ENCODE data around the gene SMNDC1.

The SMNDC1 gene

DNA sequence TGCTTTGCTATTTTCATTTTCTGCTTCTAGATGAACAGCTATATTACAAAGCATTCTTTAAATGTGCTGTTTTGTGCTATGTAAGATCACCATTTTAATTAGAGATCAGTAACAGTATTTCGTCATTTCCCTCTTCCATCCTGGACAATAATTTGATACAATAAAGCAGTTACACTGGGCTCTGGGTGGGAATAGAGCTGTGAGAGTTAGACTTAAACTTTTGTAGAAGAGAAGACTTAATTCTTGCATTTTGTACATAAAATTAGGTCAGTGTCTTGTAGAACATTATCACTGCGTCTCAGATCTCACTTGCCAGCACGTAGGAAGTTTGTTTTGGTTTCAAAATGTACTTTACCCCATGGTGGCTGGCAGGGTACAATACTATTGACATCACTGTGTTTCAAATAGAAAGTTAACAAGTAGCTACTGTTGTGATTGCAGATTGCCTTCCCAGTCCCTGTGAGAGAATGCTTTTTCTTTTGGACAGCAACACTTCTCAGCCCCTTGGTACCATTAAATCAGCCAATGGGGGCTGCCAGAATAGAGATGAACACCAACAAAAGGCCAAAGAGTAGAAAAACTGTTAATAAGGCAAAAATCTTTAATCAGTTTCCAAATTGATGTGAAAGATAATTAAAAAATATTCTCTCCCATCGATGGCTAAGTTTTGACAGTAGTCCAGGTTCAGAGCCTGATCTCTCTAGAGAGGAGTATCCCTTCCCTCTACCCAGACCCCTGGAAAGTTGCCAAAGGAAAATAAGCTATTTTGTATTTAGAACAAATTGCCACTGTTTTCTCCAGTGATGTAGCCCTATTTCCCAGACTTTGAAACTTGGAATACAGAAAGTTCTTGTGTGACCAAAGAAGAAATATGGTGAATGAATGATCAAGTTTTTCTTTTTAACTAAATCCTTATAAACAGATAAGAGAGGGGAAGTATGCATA, 35.1 kb downstream of the SMNDC1 start:
- Histone ChIP-seq H3K4me1 (ENCODE audit: control insufficient read depth, low read length) (peaks cover 9% of the 10 kb centered on the region), H3K79me2 (ENCODE audit: control insufficient read depth, low read length) (no peaks in the 10 kb centered on the region), H3F3A (ENCODE audit: control insufficient read depth, insufficient read depth) (no peaks in the 10 kb centered on the region), H3K36me3 (ENCODE audit: control insufficient read depth, low read length) (no peaks in the 10 kb centered on the region), H3K27me3 (ENCODE audit: control insufficient read depth, low read length) (no peaks in the 10 kb centered on the region), H3K9me2 (replicated peaks; ENCODE audit: control insufficient read depth, low read length) (no peaks in the 10 kb centered on the region), H3K27ac (ENCODE audit: low read depth, low read length) (no peak overlapping the region), H3K4me2 (ENCODE audit: low read length) (no peak overlapping the region), H4K20me1 (ENCODE audit: control insufficient read depth, insufficient read depth, low read depth, low read length) (no peaks in the 10 kb centered on the region), H3K4me3 (ENCODE audit: low read length) (no peak overlapping the region), H3K9me3 (ENCODE audit: control insufficient read depth, insufficient read depth, low read length) (no peaks in the 10 kb centered on the region)
- TF ChIP-seq EZH2phosphoT487 (IDR thresholded peaks at IDR 0.05; ENCODE audit: borderline replicate concordance, low read length), result no peak
- TF ChIP-seq, protein P1, sequence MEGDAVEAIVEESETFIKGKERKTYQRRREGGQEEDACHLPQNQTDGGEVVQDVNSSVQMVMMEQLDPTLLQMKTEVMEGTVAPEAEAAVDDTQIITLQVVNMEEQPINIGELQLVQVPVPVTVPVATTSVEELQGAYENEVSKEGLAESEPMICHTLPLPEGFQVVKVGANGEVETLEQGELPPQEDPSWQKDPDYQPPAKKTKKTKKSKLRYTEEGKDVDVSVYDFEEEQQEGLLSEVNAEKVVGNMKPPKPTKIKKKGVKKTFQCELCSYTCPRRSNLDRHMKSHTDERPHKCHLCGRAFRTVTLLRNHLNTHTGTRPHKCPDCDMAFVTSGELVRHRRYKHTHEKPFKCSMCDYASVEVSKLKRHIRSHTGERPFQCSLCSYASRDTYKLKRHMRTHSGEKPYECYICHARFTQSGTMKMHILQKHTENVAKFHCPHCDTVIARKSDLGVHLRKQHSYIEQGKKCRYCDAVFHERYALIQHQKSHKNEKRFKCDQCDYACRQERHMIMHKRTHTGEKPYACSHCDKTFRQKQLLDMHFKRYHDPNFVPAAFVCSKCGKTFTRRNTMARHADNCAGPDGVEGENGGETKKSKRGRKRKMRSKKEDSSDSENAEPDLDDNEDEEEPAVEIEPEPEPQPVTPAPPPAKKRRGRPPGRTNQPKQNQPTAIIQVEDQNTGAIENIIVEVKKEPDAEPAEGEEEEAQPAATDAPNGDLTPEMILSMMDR (IDR thresholded peaks at IDR 0.05; ENCODE audit: low read depth, low read length, poor library complexity, severe bottlenecking), result no peak

DNA sequence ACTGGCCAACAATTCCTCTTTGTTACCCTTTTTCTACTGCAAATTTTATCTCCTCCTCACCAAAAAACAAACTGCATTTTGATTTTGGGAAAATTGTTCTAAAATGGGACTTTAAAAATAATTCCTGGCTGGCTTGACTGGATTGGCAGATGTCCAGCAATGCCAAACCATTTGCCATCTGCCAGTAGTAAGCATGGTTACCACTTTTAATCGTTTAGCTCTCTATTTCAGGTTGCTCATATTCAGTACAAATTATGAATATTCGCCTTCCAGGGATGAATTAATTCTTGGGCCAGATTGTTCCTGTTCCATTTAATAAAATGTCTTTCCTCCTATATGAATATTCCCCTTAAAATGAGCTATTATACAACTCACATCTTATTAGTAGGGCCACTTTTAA, 35.7 kb downstream of the SMNDC1 start:
- H3K4me1 ChIP-seq (ENCODE audit: control insufficient read depth, low read length), result peaks cover 9% of the 10 kb centered on the region
- H3K27ac ChIP-seq (ENCODE audit: low read depth, low read length), result no peak overlapping the region
- H3K4me2 ChIP-seq (ENCODE audit: low read length), result no peak overlapping the region

DNA sequence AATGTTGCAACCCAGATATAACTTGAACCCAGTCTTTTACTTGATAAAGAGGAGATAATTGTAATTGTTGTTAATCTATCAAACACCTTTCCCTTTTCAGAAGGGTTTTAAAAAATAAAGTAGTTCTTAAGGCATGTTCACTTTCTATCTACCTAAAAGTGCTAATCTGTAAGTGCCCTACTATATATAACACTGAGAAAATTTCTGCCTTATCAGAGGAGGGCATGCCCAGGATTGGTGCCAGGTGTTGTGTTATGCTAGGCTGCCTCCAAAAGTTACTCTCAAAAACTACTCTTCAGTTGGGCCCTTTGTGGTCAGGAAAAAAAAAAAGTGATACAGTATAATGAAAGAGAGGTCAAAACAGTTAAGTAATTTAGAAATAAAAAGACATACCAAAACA, 36.3 kb downstream of the SMNDC1 start:
- H4K20me1 ChIP-seq (ENCODE audit: control insufficient read depth, insufficient read depth, low read depth, low read length), result no peaks in the 10 kb centered on the region
- no peaks in the 10 kb centered on the region for H3F3A ChIP-seq (ENCODE audit: control insufficient read depth, insufficient read depth)
- H3K27ac ChIP-seq (ENCODE audit: low read depth, low read length), result no peak overlapping the region
- no peaks in the 10 kb centered on the region for H3K9me3 ChIP-seq (ENCODE audit: control insufficient read depth, insufficient read depth, low read length)
- H3K4me2 ChIP-seq (ENCODE audit: low read length), result no peak overlapping the region
- H3K36me3 ChIP-seq (ENCODE audit: control insufficient read depth, low read length), result no peaks in the 10 kb centered on the region
- H3K27me3 ChIP-seq (ENCODE audit: control insufficient read depth, low read length), result no peaks in the 10 kb centered on the region
- no peaks in the 10 kb centered on the region for H3K9me2 ChIP-seq (replicated peaks; ENCODE audit: control insufficient read depth, low read length)
- peaks cover 9% of the 10 kb centered on the region for H3K4me1 ChIP-seq (ENCODE audit: control insufficient read depth, low read length)
- H3K4me3 ChIP-seq (ENCODE audit: low read length), result no peak overlapping the region
- TF ChIP-seq, protein P1 (IDR thresholded peaks at IDR 0.05; ENCODE audit: low read depth, low read length, poor library complexity, severe bottlenecking), result no peak
- no peak for TF ChIP-seq EZH2phosphoT487 (IDR thresholded peaks at IDR 0.05; ENCODE audit: borderline replicate concordance, low read length)
- no peaks in the 10 kb centered on the region for H3K79me2 ChIP-seq (ENCODE audit: control insufficient read depth, low read length)

More for the DNA sequence above, 35.7 kb downstream of the SMNDC1 start:
- Histone ChIP-seq H3K9me3 (ENCODE audit: control insufficient read depth, insufficient read depth, low read length) (no peaks in the 10 kb centered on the region), H3K9me2 (replicated peaks; ENCODE audit: control insufficient read depth, low read length) (no peaks in the 10 kb centered on the region), H3F3A (ENCODE audit: control insufficient read depth, insufficient read depth) (no peaks in the 10 kb centered on the region), H3K36me3 (ENCODE audit: control insufficient read depth, low read length) (no peaks in the 10 kb centered on the region), H3K4me3 (ENCODE audit: low read length) (no peak overlapping the region), H4K20me1 (ENCODE audit: control insufficient read depth, insufficient read depth, low read depth, low read length) (no peaks in the 10 kb centered on the region), H3K79me2 (ENCODE audit: control insufficient read depth, low read length) (no peaks in the 10 kb centered on the region), H3K27me3 (ENCODE audit: control insufficient read depth, low read length) (no peaks in the 10 kb centered on the region)
- TF ChIP-seq, protein P1 (IDR thresholded peaks at IDR 0.05; ENCODE audit: low read depth, low read length, poor library complexity, severe bottlenecking), result no peak
- TF ChIP-seq EZH2phosphoT487 (IDR thresholded peaks at IDR 0.05; ENCODE audit: borderline replicate concordance, low read length), result no peak
